Measurements from ENCODE around the gene PHLDA3. TPM values are rescaled to one million over a fixed set of nuclear protein-coding genes. Genes with fewer than 3 reads are reported as not detected.

PHLDA3 gene
- total and polyA plus RNA-seq, 5 donors: 18.1 to 47.4 (median 29.3) TPM

GRCh38 chr1:201448990-201449389 is 20.0 kb downstream of the PHLDA3 start:
- no peak overlapping the region for H3K4me3 ChIP-seq (ENCODE audit: low read length)
- DNase-seq: peak in 1 of 3 donors; percentile 43
- H3K27ac ChIP-seq (ENCODE audit: low read length): peak overlapping the region; percentile 64
- WGBS: 61% methylated on average over 5 of the region's 5 CpGs
- intact Hi-C loops (cut with DNase I): loop anchor here in 3 of 4 donors (5.0 to 10.0 kb wide), 3 partner anchors 33 to 66 kb away; no protein-coding TSS in a partner anchor
- peaks cover 5% of the 10 kb centered on the region for H3K4me1 ChIP-seq (ENCODE audit: control insufficient read depth, insufficient read depth, low read length)
- no peaks in the 10 kb centered on the region for H3K27me3 ChIP-seq (ENCODE audit: control insufficient read depth, insufficient read depth)
- no peaks in the 10 kb centered on the region for H3K9me3 ChIP-seq (ENCODE audit: control insufficient read depth, low read length)
- peak in 1 of 2 donors; percentile 4 for ATAC-seq

DNA sequence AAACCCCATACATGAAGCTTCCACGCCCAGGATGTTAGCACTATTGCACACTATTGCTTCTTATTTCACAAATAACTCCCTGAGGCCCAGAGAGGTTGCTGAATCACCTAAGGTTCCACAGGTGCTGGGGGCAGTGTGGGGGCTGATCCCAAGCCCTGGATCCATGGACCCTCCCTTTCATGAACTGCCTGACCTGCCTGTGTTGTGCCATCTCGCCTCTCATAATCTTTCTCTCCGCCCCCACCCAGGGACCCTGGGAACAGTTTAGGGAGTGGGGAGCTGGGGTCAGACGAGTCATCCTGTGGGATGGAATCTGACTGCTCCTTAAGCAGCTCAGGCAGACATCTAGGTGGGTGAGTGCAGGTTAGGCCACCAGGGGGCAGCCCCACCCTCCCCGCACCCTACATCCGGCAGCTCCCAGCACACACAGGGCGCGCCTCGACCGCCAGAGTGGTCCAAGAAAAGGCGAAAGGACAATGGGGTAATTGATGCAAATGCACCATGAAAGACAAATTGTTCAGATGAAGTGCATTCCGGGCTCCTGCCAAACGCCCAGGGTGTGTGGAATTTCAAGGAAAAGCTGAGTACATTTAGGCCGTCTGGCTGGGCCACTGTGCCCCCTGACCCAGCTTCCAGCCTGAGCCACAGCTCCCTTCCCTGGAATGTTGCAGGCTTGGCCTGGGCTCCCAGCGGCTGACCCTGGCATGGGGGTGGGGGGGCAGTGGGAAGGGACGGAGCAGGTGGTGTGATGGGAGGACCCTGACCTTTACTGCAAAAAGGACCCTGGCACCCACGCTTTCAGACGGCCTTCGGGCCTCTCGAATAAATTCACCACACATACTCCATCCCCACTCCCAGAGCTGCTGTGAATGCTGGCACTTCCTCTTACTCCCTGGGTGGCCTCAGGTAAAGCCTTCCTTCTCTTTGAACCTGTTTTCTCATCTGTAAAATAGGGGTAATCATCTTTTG is 20.8 kb downstream of the PHLDA3 start:
- Histone ChIP-seq H3K27ac (ENCODE audit: low read length) (peak overlapping the region; percentile 58), H3K4me3 (ENCODE audit: low read length) (no peak overlapping the region), H3K9me3 (ENCODE audit: control insufficient read depth, low read length) (no peaks in the 10 kb centered on the region), H3K27me3 (ENCODE audit: control insufficient read depth, insufficient read depth) (no peaks in the 10 kb centered on the region), H3K4me1 (ENCODE audit: control insufficient read depth, insufficient read depth, low read length) (peaks cover 5% of the 10 kb centered on the region)
- WGBS: 35% methylated on average over 20 of the region's 20 CpGs
- ATAC-seq: peak; percentile 82 to 86
- peak; percentile 90 to 94 (median 92) for DNase-seq
- intact Hi-C loops (cut with DNase I): loop anchor here in 3 of 4 donors (5.0 to 10.0 kb wide), 3 partner anchors 34 to 67 kb away; no protein-coding TSS in a partner anchor

- Histone ChIP-seq H3K4me1 (ENCODE audit: control insufficient read depth, insufficient read depth, low read length) (peaks cover 5% of the 10 kb centered on the region), H3K27ac (ENCODE audit: low read length) (no peak overlapping the region), H3K9me3 (ENCODE audit: control insufficient read depth, low read length) (no peaks in the 10 kb centered on the region), H3K4me3 (ENCODE audit: low read length) (no peak overlapping the region), H3K27me3 (ENCODE audit: control insufficient read depth, insufficient read depth) (no peaks in the 10 kb centered on the region)
- no peak for ATAC-seq
- intact Hi-C loops (cut with DNase I): loop anchor here in 3 of 4 donors (5.0 to 10.0 kb wide), 3 partner anchors 37 to 69 kb away; no protein-coding TSS in a partner anchor
- 95% methylated on average over 6 of the region's 6 CpGs for WGBS
- peak in 1 of 3 donors; percentile 16 for DNase-seq
These were observed 23.7 kb downstream of the PHLDA3 start for GRCh38 chr1:201445310-201445709.

GRCh38 chr1:201444792-201445191 is 24.2 kb downstream of the PHLDA3 start:
- WGBS: 78% methylated on average over 4 of the region's 4 CpGs
- intact Hi-C loops (cut with DNase I): loop anchor here in 3 of 4 donors (5.0 to 10.0 kb wide), 3 partner anchors 38 to 70 kb away; no protein-coding TSS in a partner anchor
- DNase-seq: no peak
- H3K27ac ChIP-seq (ENCODE audit: low read length): no peak overlapping the region
- no peak for ATAC-seq
- no peak overlapping the region for H3K4me3 ChIP-seq (ENCODE audit: low read length)
- no peaks in the 10 kb centered on the region for H3K27me3 ChIP-seq (ENCODE audit: control insufficient read depth, insufficient read depth)
- H3K4me1 ChIP-seq (ENCODE audit: control insufficient read depth, insufficient read depth, low read length): peaks cover 5% of the 10 kb centered on the region
- no peaks in the 10 kb centered on the region for H3K9me3 ChIP-seq (ENCODE audit: control insufficient read depth, low read length)

DNA sequence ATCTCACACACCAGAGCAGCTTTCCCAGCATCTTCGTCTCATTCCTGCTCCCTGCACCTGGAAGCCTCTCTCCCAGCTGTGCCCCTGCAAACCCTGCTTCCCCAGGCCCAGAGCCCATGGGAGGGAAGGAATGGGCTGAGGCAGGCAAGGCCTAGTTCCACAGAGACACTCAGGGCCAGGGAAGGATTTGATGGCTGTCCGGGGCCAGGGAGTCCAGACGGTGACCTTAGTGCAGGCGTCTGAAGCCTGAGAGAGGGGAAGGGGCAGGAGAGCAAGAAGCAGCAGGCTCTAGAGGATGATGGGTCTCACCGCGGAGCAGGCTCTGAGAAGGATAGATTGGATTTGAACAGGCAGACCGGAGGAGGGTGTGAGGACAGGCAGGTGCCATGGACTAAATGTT is 25.2 kb downstream of the PHLDA3 start:
- 90% methylated on average over 7 of the region's 7 CpGs for WGBS
- H3K4me1 ChIP-seq (ENCODE audit: control insufficient read depth, insufficient read depth, low read length): no peaks in the 10 kb centered on the region
- DNase-seq (no peak), ATAC-seq (no peak)
- no peak overlapping the region for H3K4me3 ChIP-seq (ENCODE audit: low read length)
- no peaks in the 10 kb centered on the region for H3K9me3 ChIP-seq (ENCODE audit: control insufficient read depth, low read length)
- intact Hi-C loops (cut with DNase I): loop anchor here in 2 of 4 donors (5.0 to 10.0 kb wide), 2 partner anchors 39 to 71 kb away; no protein-coding TSS in a partner anchor
- H3K27me3 ChIP-seq (ENCODE audit: control insufficient read depth, insufficient read depth): no peaks in the 10 kb centered on the region
- no peak overlapping the region for H3K27ac ChIP-seq (ENCODE audit: low read length)

- Histone ChIP-seq H3K27me3 (ENCODE audit: control insufficient read depth, insufficient read depth) (no peaks in the 10 kb centered on the region), H3K4me3 (ENCODE audit: low read length) (no peak overlapping the region), H3K27ac (ENCODE audit: low read length) (no peak overlapping the region), H3K9me3 (ENCODE audit: control insufficient read depth, low read length) (no peaks in the 10 kb centered on the region), H3K4me1 (ENCODE audit: control insufficient read depth, insufficient read depth, low read length) (peaks cover 3% of the 10 kb centered on the region)
- DNase-seq (no peak), ATAC-seq (no peak)
- intact Hi-C loops (cut with DNase I): loop anchor here in 1 of 4 donors (5.0 kb wide), 1 partner anchor 40 kb away; no protein-coding TSS in a partner anchor
- WGBS: 78% methylated on average over 3 of the region's 3 CpGs
These were observed 32.0 kb downstream of the PHLDA3 start for GRCh38 chr1:201436969-201437368.

GRCh38 chr1:201436393-201436792 is 32.6 kb downstream of the PHLDA3 start:
- DNase-seq (no peak), ATAC-seq (peak; percentile 50 to 54)
- Histone ChIP-seq H3K4me3 (ENCODE audit: low read length) (no peak overlapping the region), H3K9me3 (ENCODE audit: control insufficient read depth, low read length) (no peaks in the 10 kb centered on the region), H3K27ac (ENCODE audit: low read length) (no peak overlapping the region), H3K4me1 (ENCODE audit: control insufficient read depth, insufficient read depth, low read length) (peaks cover 3% of the 10 kb centered on the region), H3K27me3 (ENCODE audit: control insufficient read depth, insufficient read depth) (no peaks in the 10 kb centered on the region)
- intact Hi-C loops (cut with DNase I): loop anchor here in 1 of 4 donors (5.0 kb wide), 1 partner anchor 41 kb away; no protein-coding TSS in a partner anchor
- 62% methylated on average over 6 of the region's 6 CpGs for WGBS

GRCh38 chr1:201434266-201434665 is 34.7 kb downstream of the PHLDA3 start:
- 95% methylated on average over 3 of the region's 3 CpGs for WGBS
- no peak for ATAC-seq
- Histone ChIP-seq H3K27ac (ENCODE audit: low read length) (no peak overlapping the region), H3K4me1 (ENCODE audit: control insufficient read depth, insufficient read depth, low read length) (peaks cover 3% of the 10 kb centered on the region), H3K4me3 (ENCODE audit: low read length) (no peak overlapping the region), H3K27me3 (ENCODE audit: control insufficient read depth, insufficient read depth) (no peaks in the 10 kb centered on the region), H3K9me3 (ENCODE audit: control insufficient read depth, low read length) (no peaks in the 10 kb centered on the region)
- intact Hi-C loops (cut with DNase I): no loop called here
- no peak for DNase-seq

DNA sequence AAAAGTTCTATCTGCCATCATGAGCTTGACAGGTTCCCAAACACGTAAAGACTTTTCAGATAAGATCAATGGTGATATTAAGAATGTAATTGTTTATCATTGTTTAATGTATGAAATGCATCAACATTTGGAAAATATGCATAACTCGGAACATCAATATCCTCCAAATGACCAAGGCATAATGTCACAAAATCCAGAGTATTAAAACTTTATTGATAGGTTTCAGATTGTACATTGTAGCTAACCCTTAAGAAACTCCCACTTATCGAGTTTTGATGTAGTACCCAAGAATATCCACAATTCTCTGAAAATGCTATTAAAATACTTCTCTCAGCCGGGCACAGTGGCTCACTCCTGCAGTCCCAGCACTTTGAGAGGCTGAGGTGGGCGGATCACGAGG is 35.4 kb downstream of the PHLDA3 start:
- DNase-seq (no peak), ATAC-seq (no peak)
- intact Hi-C loops (cut with DNase I): no loop called here
- H3K27me3 ChIP-seq (ENCODE audit: control insufficient read depth, insufficient read depth): no peaks in the 10 kb centered on the region
- no peak overlapping the region for H3K27ac ChIP-seq (ENCODE audit: low read length)
- 82% methylated on average over 6 of the region's 6 CpGs for WGBS
- H3K4me3 ChIP-seq (ENCODE audit: low read length): no peak overlapping the region
- H3K4me1 ChIP-seq (ENCODE audit: control insufficient read depth, insufficient read depth, low read length): peaks cover 3% of the 10 kb centered on the region
- no peaks in the 10 kb centered on the region for H3K9me3 ChIP-seq (ENCODE audit: control insufficient read depth, low read length)

- Histone ChIP-seq H3K27me3 (ENCODE audit: control insufficient read depth, insufficient read depth) (no peaks in the 10 kb centered on the region), H3K9me3 (ENCODE audit: control insufficient read depth, low read length) (no peaks in the 10 kb centered on the region), H3K4me1 (ENCODE audit: control insufficient read depth, insufficient read depth, low read length) (no peaks in the 10 kb centered on the region), H3K27ac (ENCODE audit: low read length) (no peak overlapping the region), H3K4me3 (ENCODE audit: low read length) (no peak overlapping the region)
- DNase-seq: no peak
- 68% methylated on average over 4 of the region's 4 CpGs for WGBS
- ATAC-seq: no peak
- intact Hi-C loops (cut with DNase I): no loop called here
These were observed 38.2 kb downstream of the PHLDA3 start for GRCh38 chr1:201430776-201431175.

Measured in right cardiac atrium (tissue), 5 donors.